ENCODE results near the gene ARHGEF26.

DNA sequence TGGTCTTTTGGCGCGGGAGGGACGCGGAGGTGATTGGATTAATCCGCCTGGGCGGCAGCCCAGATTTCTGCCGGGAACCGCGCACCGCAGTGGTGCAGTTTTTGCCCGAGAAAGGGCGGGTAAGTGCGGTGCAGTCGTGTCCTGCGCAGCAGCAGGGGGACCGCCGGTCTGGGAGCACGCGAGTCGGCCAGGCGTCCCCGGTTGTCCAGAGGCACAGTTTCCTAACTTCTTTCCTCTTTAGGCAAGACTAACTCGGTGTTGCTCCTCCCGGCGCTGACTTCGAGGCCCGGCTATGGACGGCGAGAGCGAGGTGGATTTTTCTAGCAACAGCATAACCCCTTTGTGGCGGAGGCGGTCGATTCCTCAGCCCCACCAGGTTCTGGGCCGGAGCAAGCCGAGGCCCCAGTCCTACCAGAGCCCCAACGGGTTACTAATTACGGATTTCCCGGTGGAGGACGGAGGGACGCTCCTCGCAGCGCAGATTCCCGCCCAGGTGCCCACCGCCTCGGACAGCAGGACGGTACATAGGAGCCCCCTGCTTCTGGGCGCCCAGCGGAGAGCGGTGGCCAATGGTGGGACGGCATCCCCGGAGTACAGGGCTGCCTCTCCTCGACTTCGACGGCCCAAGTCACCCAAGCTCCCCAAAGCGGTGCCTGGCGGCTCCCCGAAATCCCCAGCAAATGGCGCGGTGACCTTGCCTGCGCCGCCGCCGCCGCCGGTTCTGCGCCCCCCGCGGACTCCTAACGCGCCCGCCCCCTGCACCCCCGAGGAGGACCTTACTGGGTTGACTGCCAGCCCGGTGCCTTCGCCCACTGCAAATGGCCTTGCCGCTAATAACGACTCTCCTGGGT, 736 bp downstream of the ARHGEF26 start:
- TF ChIP-seq, protein P1, sequence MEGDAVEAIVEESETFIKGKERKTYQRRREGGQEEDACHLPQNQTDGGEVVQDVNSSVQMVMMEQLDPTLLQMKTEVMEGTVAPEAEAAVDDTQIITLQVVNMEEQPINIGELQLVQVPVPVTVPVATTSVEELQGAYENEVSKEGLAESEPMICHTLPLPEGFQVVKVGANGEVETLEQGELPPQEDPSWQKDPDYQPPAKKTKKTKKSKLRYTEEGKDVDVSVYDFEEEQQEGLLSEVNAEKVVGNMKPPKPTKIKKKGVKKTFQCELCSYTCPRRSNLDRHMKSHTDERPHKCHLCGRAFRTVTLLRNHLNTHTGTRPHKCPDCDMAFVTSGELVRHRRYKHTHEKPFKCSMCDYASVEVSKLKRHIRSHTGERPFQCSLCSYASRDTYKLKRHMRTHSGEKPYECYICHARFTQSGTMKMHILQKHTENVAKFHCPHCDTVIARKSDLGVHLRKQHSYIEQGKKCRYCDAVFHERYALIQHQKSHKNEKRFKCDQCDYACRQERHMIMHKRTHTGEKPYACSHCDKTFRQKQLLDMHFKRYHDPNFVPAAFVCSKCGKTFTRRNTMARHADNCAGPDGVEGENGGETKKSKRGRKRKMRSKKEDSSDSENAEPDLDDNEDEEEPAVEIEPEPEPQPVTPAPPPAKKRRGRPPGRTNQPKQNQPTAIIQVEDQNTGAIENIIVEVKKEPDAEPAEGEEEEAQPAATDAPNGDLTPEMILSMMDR (IDR thresholded peaks at IDR 0.05) = no peak
- TF ChIP-seq POLR2A (IDR thresholded peaks at IDR 0.05) = no peak
- TF ChIP-seq EP300 (IDR thresholded peaks at IDR 0.05) = no peak
- no peak for TF ChIP-seq POLR2AphosphoS5 (IDR thresholded peaks at IDR 0.05)
